Measurements from ENCODE around the gene NAT8L.

- TF ChIP-seq CTCF (IDR thresholded peaks at IDR 0.05; ENCODE audit: insufficient read depth, low read depth, low read length) (no peak), EZH2 (IDR thresholded peaks at IDR 0.05; ENCODE audit: insufficient read depth, low read length) (no peak)
Measured at GRCh38 chr4:2083826-2084160, 24.7 kb downstream of the NAT8L start.

Measured in astrocyte (in vitro differentiated cells and primary cell).